Measurements from ENCODE around the gene ADGRB2.

DNA sequence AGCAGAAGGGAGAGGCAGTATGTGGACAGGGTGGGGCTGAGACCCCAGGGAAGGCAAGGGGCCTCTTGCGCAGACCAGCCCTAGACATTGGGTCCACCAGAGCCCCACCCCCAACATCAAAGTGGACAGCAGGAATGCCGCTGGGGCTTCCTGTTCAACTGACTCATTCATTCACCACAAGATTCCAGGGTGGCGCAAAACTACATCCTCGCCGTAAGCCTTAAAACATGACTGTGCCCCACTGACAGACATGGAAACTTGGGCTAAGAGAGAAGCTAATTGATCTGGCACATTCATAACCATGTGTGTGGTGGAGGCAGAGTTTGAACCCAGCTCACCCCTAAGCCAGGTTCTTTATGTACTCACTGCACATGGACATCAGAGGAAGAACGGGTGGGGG, 74.3 kb downstream of the ADGRB2 start:
- TF ChIP-seq, protein P1, sequence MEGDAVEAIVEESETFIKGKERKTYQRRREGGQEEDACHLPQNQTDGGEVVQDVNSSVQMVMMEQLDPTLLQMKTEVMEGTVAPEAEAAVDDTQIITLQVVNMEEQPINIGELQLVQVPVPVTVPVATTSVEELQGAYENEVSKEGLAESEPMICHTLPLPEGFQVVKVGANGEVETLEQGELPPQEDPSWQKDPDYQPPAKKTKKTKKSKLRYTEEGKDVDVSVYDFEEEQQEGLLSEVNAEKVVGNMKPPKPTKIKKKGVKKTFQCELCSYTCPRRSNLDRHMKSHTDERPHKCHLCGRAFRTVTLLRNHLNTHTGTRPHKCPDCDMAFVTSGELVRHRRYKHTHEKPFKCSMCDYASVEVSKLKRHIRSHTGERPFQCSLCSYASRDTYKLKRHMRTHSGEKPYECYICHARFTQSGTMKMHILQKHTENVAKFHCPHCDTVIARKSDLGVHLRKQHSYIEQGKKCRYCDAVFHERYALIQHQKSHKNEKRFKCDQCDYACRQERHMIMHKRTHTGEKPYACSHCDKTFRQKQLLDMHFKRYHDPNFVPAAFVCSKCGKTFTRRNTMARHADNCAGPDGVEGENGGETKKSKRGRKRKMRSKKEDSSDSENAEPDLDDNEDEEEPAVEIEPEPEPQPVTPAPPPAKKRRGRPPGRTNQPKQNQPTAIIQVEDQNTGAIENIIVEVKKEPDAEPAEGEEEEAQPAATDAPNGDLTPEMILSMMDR (IDR thresholded peaks at IDR 0.05): no peak
- no peak for TF ChIP-seq POLR2A (IDR thresholded peaks at IDR 0.05)

Measured in suprapubic skin (tissue), 3 donors.